Measurements from ENCODE around the gene ABCF1. TPM values are rescaled to one million over a fixed set of nuclear protein-coding genes. Genes with fewer than 3 reads are reported as not detected.

ABCF1 gene
- total and polyA plus RNA-seq, 4 donors, result 25.8 to 55.4 (median 36.2) TPM

- Histone ChIP-seq H3K4me1 (ENCODE audit: control insufficient read depth in 5 of 5, insufficient read depth in 5 of 5, low read length in 5 of 5) (peaks cover 0 to 32% (median 20%) of the 10 kb centered on the region in 5 donors), H3K9ac (ENCODE audit: insufficient read depth in 1 of 2, low read length in 2 of 2) (peak overlapping the region in 1 of 2 donors; percentile 8), H3K9me3 (ENCODE audit: control insufficient read depth in 4 of 4, insufficient read depth in 3 of 4, low read length in 3 of 4) (no peaks in the 10 kb centered on the region), H3K36me3 (ENCODE audit: control insufficient read depth in 4 of 4, insufficient read depth in 4 of 4, low read length in 4 of 4) (peaks cover 18 to 37% (median 27%) of the 10 kb centered on the region in 4 donors), H3K27me3 (ENCODE audit: control insufficient read depth in 3 of 3, insufficient read depth in 3 of 3, low read length in 2 of 3) (no peaks in the 10 kb centered on the region), H3K4me3 (no peak overlapping the region), H3K27ac (ENCODE audit: low read depth in 1 of 2, low read length in 1 of 2) (no peak overlapping the region)
- peak in 2 of 3 donors; percentile 43 to 49 for DNase-seq
- 51 to 76% methylated on average over 1 of the region's 1 CpG for WGBS, 2 donors
- no peak for TF ChIP-seq CTCF (IDR thresholded peaks at IDR 0.05; ENCODE audit: control extremely low read depth, extremely low read depth)
- no peak for ATAC-seq (ENCODE audit: insufficient read depth, low FRiP score)
Measured at GRCh38 chr6:30612213-30612612, 41.0 kb downstream of the ABCF1 start.

- ATAC-seq (ENCODE audit: insufficient read depth, low FRiP score) (no peak), DNase-seq (peak in 2 of 3 donors; percentile 47 to 58)
- Histone ChIP-seq H3K4me1 (ENCODE audit: control insufficient read depth in 5 of 5, insufficient read depth in 5 of 5, low read length in 5 of 5) (peaks cover 0 to 32% (median 20%) of the 10 kb centered on the region in 5 donors), H3K27me3 (ENCODE audit: control insufficient read depth in 3 of 3, insufficient read depth in 3 of 3, low read length in 2 of 3) (no peaks in the 10 kb centered on the region), H3K27ac (ENCODE audit: low read depth in 1 of 2, low read length in 1 of 2) (peak overlapping the region in 1 of 2 donors; percentile 26), H3K9me3 (ENCODE audit: control insufficient read depth in 4 of 4, insufficient read depth in 3 of 4, low read length in 3 of 4) (no peaks in the 10 kb centered on the region), H3K36me3 (ENCODE audit: control insufficient read depth in 4 of 4, insufficient read depth in 4 of 4, low read length in 4 of 4) (peaks cover 16 to 33% (median 25%) of the 10 kb centered on the region in 4 donors), H3K4me3 (no peak overlapping the region), H3K9ac (ENCODE audit: insufficient read depth in 1 of 2, low read length in 2 of 2) (no peak overlapping the region)
- 41 to 67% methylated on average over 6 of the region's 6 CpGs for WGBS, 2 donors
- no peak for TF ChIP-seq CTCF (IDR thresholded peaks at IDR 0.05; ENCODE audit: control extremely low read depth, extremely low read depth)
Measured at GRCh38 chr6:30612687-30613248, 41.5 kb downstream of the ABCF1 start.

DNA sequence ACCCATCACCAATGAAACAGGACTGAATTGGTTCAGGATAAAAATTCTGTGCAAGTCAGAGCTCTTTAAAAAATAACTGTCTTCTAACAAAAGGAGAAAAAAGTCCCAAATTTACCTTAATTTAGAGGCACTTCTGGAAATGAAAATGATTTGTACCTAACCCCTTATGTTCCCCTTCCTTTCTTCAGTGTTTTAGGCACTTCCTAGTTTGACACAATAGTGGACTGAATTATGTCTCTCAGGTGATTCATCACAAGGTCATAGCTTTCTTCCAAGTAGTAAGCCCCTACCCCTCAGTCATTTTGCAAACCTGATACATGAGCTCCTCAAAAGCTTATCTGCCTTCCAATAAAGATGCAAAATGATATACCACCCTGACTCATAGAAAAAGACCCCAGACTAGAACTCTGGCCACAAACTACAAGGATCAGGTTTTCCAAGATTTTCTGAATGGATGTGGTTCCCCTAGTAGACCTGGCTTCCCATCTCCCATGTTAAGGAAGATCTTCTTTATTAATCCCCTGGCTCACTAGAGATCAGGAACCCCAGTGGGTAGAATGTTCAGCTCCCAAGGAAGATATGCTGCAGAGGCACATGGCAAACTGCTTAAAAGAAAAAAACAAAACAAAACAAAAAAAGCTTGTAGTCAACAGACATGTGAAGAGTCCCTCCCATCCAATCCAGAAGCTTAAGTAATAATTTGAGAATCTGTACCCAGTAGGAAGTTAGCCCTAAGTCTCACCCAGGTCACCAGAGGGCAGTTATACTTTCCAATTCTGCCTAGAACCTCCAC is 42.2 kb downstream of the ABCF1 start:
- DNase-seq, result peak in 1 of 3 donors; percentile 18
- no peak for TF ChIP-seq CTCF (IDR thresholded peaks at IDR 0.05; ENCODE audit: control extremely low read depth, extremely low read depth)
- no peaks in the 10 kb centered on the region for H3K9me3 ChIP-seq (ENCODE audit: control insufficient read depth in 4 of 4, insufficient read depth in 3 of 4, low read length in 3 of 4)
- H3K9ac ChIP-seq (ENCODE audit: insufficient read depth in 1 of 2, low read length in 2 of 2), result peak overlapping the region in 1 of 2 donors; percentile 100
- H3K27me3 ChIP-seq (ENCODE audit: control insufficient read depth in 3 of 3, insufficient read depth in 3 of 3, low read length in 2 of 3), result no peaks in the 10 kb centered on the region
- peaks cover 14 to 30% (median 21%) of the 10 kb centered on the region in 4 donors for H3K36me3 ChIP-seq (ENCODE audit: control insufficient read depth in 4 of 4, insufficient read depth in 4 of 4, low read length in 4 of 4)
- H3K27ac ChIP-seq (ENCODE audit: low read depth in 1 of 2, low read length in 1 of 2), result peak overlapping the region in 1 of 2 donors; percentile 29
- ATAC-seq (ENCODE audit: insufficient read depth, low FRiP score), result no peak
- peaks cover 0 to 36% (median 22%) of the 10 kb centered on the region in 5 donors for H3K4me1 ChIP-seq (ENCODE audit: control insufficient read depth in 5 of 5, insufficient read depth in 5 of 5, low read length in 5 of 5)
- H3K4me3 ChIP-seq, result no peak overlapping the region
